MG63 (cell line): Measurements from ENCODE around the gene FBXL19. TPM values are rescaled to one million over a fixed set of nuclear protein-coding genes. Genes with fewer than 3 reads are reported as not detected.

Source experiments
- DNase-seq: peaks from one replicate; pipeline ENCODE4 v3.0.0-alpha.2; 2020
- H3K27me3 ChIP-seq: fragments of 250-450 bp; sonication (Bioruptor Pico); 2 replicates; pipeline ENCODE4 v1.5.1; 2020; ENCODE audit warnings: mild to moderate bottlenecking, moderate library complexity
- H3K36me3 ChIP-seq: fragments of 250-450 bp; sonication (Bioruptor Pico); 2 replicates; pipeline ENCODE4 v1.5.1; 2020; ENCODE audit warnings: mild to moderate bottlenecking, moderate library complexity
- H3K4me3 ChIP-seq: fragments of 250-450 bp; sonication (Bioruptor Pico); 2 replicates; pipeline ENCODE4 v1.5.1; 2020; ENCODE audit warnings: mild to moderate bottlenecking, moderate library complexity
- H3K9me3 ChIP-seq: fragments of 250-450 bp; sonication (Bioruptor Pico); 2 replicates; pipeline ENCODE4 v1.5.1; 2020; ENCODE audit warnings: mild to moderate bottlenecking, moderate library complexity
- total RNA-seq: library from RNA; depleted of rRNA; stranded (reverse); fragments of >200 nt; shearing (Covaris generic); gene quantifications from 2 replicates; pipeline ENCODE4 v1.2.3, GENCODE V29; 2014; ENCODE audit warnings: low replicate concordance

FBXL19 gene
- total RNA-seq, 1 experiment from 2014 or later, result 31.2 TPM

- peak; percentile 32 for DNase-seq
- H3K9me3 ChIP-seq, result no peaks in the 10 kb centered on the region
- peaks cover 29% of the 10 kb centered on the region for H3K36me3 ChIP-seq
- H3K4me3 ChIP-seq, result peak overlapping the region; percentile 86
- no peaks in the 10 kb centered on the region for H3K27me3 ChIP-seq
These were observed 30.0 kb upstream of the FBXL19 start for GRCh38 chr16:30893417-30893743.

GRCh38 chr16:30893744-30894539 is 29.4 kb upstream of the FBXL19 start, which contains the start of gene BCL7C:
TSS of gene BCL7C (minus strand) at chr16:30894077. CDS start at chr16:30893944, 133 bp downstream.
- H3K27me3 ChIP-seq, result no peaks in the 10 kb centered on the region
- DNase-seq, result peak; percentile 95
- no peaks in the 10 kb centered on the region for H3K9me3 ChIP-seq
- H3K36me3 ChIP-seq, result peaks cover 26% of the 10 kb centered on the region
- peak within 1 kb of the TSS; percentile 86 for H3K4me3 ChIP-seq

- no peaks in the 10 kb centered on the region for H3K27me3 ChIP-seq
- no peak for DNase-seq
- H3K36me3 ChIP-seq, result peaks cover 23% of the 10 kb centered on the region
- peak overlapping the region; percentile 86 for H3K4me3 ChIP-seq
- H3K9me3 ChIP-seq, result no peaks in the 10 kb centered on the region
These were observed 28.6 kb upstream of the FBXL19 start for GRCh38 chr16:30894540-30895368.

GRCh38 chr16:30895627-30896260 is 27.6 kb upstream of the FBXL19 start:
- peaks cover 17% of the 10 kb centered on the region for H3K36me3 ChIP-seq
- H3K27me3 ChIP-seq, result no peaks in the 10 kb centered on the region
- DNase-seq, result no peak
- no peak overlapping the region for H3K4me3 ChIP-seq
- H3K9me3 ChIP-seq, result no peaks in the 10 kb centered on the region

- DNase-seq, result no peak
- Histone ChIP-seq H3K36me3 (peaks cover 13% of the 10 kb centered on the region), H3K4me3 (no peak within 1 kb of the TSS), H3K9me3 (no peaks in the 10 kb centered on the region), H3K27me3 (no peaks in the 10 kb centered on the region)
These were observed 27.0 kb upstream of the FBXL19 start, which contains the start of gene CTF1 for GRCh38 chr16:30896261-30896888. TSS of gene CTF1 (plus strand) at chr16:30896614. CDS start at chr16:30896644, 30 bp downstream.

GRCh38 chr16:30896889-30897733 is 26.3 kb upstream of the FBXL19 start:
- Histone ChIP-seq H3K4me3 (no peak overlapping the region), H3K36me3 (peaks cover 7% of the 10 kb centered on the region; the same call in 1 of the 2 replicates), H3K9me3 (no peaks in the 10 kb centered on the region), H3K27me3 (no peaks in the 10 kb centered on the region)
- no peak for DNase-seq

GRCh38 chr16:30899794-30900193 is 23.6 kb upstream of the FBXL19 start:
- no peaks in the 10 kb centered on the region for H3K36me3 ChIP-seq
- no peak for DNase-seq
- H3K27me3 ChIP-seq, result no peaks in the 10 kb centered on the region
- H3K9me3 ChIP-seq, result no peaks in the 10 kb centered on the region
- no peak overlapping the region for H3K4me3 ChIP-seq

- Histone ChIP-seq H3K9me3 (no peaks in the 10 kb centered on the region), H3K4me3 (no peak overlapping the region), H3K36me3 (no peaks in the 10 kb centered on the region), H3K27me3 (no peaks in the 10 kb centered on the region)
- DNase-seq, result no peak
These were observed 22.8 kb upstream of the FBXL19 start for GRCh38 chr16:30900588-30900987.

- no peaks in the 10 kb centered on the region for H3K27me3 ChIP-seq
- H3K4me3 ChIP-seq, result peak overlapping the region; percentile 44
- DNase-seq, result no peak
- H3K36me3 ChIP-seq, result no peaks in the 10 kb centered on the region
- H3K9me3 ChIP-seq, result no peaks in the 10 kb centered on the region
These were observed 22.0 kb upstream of the FBXL19 start for GRCh38 chr16:30901201-30902028.

DNA sequence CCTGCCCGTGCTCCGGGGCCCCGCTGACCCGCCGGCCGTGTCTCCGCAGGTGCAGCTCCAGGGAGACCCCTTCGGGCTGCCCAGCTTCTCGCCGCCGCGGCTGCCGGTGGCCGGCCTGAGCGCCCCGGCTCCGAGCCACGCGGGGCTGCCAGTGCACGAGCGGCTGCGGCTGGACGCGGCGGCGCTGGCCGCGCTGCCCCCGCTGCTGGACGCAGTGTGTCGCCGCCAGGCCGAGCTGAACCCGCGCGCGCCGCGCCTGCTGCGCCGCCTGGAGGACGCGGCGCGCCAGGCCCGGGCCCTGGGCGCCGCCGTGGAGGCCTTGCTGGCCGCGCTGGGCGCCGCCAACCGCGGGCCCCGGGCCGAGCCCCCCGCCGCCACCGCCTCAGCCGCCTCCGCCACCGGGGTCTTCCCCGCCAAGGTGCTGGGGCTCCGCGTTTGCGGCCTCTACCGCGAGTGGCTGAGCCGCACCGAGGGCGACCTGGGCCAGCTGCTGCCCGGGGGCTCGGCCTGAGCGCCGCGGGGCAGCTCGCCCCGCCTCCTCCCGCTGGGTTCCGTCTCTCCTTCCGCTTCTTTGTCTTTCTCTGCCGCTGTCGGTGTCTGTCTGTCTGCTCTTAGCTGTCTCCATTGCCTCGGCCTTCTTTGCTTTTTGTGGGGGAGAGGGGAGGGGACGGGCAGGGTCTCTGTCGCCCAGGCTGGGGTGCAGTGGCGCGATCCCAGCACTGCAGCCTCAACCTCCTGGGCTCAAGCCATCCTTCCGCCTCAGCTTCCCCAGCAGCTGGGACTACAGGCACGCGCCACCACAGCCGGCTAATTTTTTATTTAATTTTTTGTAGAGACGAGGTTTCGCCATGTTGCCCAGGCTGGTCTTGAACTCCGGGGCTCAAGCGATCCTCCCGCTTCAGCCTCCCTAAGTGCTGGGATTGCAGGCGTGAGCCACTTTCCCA is 21.1 kb upstream of the FBXL19 start:
- DNase-seq, result peak; percentile 78

GRCh38 chr16:30903002-30903401 is 20.4 kb upstream of the FBXL19 start:
- Histone ChIP-seq H3K9me3 (no peaks in the 10 kb centered on the region), H3K36me3 (no peaks in the 10 kb centered on the region), H3K27me3 (no peaks in the 10 kb centered on the region), H3K4me3 (no peak overlapping the region)
- no peak for DNase-seq

More for the DNA sequence above, 21.1 kb upstream of the FBXL19 start:
- Histone ChIP-seq H3K9me3 (no peaks in the 10 kb centered on the region), H3K36me3 (no peaks in the 10 kb centered on the region), H3K4me3 (peak overlapping the region; percentile 44), H3K27me3 (no peaks in the 10 kb centered on the region)

GRCh38 chr16:30903596-30903995 is 19.8 kb upstream of the FBXL19 start:
- Histone ChIP-seq H3K27me3 (no peaks in the 10 kb centered on the region), H3K9me3 (no peaks in the 10 kb centered on the region), H3K36me3 (no peaks in the 10 kb centered on the region), H3K4me3 (no peak overlapping the region)
- peak; percentile 45 for DNase-seq

- Histone ChIP-seq H3K36me3 (no peaks in the 10 kb centered on the region), H3K4me3 (no peak overlapping the region), H3K27me3 (no peaks in the 10 kb centered on the region), H3K9me3 (no peaks in the 10 kb centered on the region)
- DNase-seq, result no peak
These were observed 19.1 kb upstream of the FBXL19 start for GRCh38 chr16:30904114-30904780.

DNA sequence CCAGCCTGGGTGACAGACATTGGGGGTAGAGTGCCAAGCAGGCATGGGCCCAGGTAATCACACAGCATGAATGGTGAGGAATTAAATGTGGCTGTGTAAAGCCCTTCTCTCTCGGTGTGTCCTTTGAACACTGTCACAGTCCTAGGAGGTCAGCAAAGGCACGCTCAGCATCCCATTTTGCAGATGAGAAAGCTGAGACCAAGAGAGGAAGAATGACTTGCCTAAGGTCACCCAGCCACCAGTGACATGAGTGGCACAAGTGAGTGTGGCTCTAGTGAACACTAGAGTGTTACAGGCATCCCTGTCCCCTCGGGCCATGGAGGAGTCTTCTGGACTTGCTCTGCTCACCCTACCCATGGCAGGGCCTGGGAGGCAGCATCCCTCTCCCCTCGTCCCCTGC is 16.3 kb upstream of the FBXL19 start:
- Histone ChIP-seq H3K36me3 (no peaks in the 10 kb centered on the region), H3K27me3 (no peaks in the 10 kb centered on the region), H3K9me3 (no peaks in the 10 kb centered on the region), H3K4me3 (no peak overlapping the region)
- no peak for DNase-seq
